ENCODE measurements around the gene STPG2. TPM values are rescaled to one million over a fixed set of nuclear protein-coding genes. Genes with fewer than 3 reads are reported as not detected.

Gene STPG2
- total and polyA plus RNA-seq, 9 donors, result 0.06 to 1.3 (median 0.53) TPM; not detected in 1

DNA sequence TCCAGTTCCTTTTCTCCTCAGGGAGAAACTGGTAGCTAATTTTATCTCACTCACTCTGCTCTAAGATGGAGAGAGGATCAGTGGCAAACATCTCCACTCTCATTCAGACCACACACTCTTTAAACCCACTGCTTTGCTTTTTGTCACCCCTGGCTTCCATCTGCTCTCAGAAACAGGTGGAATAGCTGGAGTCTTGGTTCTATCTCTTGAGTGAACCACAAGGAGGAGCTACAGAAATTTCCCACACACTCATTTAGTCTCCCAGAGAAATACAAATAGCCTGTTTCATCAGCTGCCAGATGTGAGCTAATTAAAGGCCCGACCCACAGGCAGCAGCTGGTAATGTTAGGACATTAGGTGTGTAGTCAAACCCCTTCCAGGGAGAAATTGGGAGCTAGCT is 96.6 kb downstream of the STPG2 start:
- intact Hi-C loops (cut with DNase I), result no loop called here
- H3K36me3 ChIP-seq, result no peaks in the 10 kb centered on the region
- H3K27ac ChIP-seq, result no peak overlapping the region
- no peak overlapping the region for H3K4me3 ChIP-seq
- H3K9me3 ChIP-seq, result no peaks in the 10 kb centered on the region
- no peaks in the 10 kb centered on the region for H3K27me3 ChIP-seq
- no peak for DNase-seq
- no peaks in the 10 kb centered on the region for H3K4me1 ChIP-seq (ENCODE audit: insufficient read depth)
- no peak for TF ChIP-seq EP300 (IDR thresholded peaks at IDR 0.05)
- no peak for TF ChIP-seq POLR2A (IDR thresholded peaks at IDR 0.05)
- no peak for TF ChIP-seq CTCF (IDR thresholded peaks at IDR 0.05)
- WGBS, 3 donors, result 21 to 50% (median 28%) methylated on average over 1 of the region's 1 CpG

DNA sequence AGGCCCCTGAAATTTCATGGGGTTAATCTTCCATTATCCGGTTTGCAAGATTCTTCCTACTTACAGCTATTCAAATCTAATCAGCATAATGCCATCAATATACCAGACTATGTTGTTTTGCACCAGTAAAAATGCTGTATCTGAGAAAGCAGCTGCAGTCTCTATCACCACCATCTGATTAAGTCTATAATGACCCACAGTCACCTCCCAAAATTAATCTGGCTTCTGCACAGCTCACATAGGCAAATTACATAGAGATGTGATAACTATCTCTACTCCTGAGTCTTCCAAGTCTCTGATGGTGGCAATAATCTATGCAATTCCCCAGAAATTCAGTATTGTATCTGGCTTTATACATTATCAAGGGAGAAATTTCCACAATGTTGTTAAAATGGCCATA is 113.2 kb downstream of the STPG2 start:
- DNase-seq, result no peak
- no peaks in the 10 kb centered on the region for H3K27me3 ChIP-seq
- no peaks in the 10 kb centered on the region for H3K36me3 ChIP-seq
- no peak overlapping the region for H3K27ac ChIP-seq
- H3K9me3 ChIP-seq, result no peaks in the 10 kb centered on the region
- TF ChIP-seq CTCF (IDR thresholded peaks at IDR 0.05), result no peak
- TF ChIP-seq POLR2A (IDR thresholded peaks at IDR 0.05), result no peak
- no peak for TF ChIP-seq EP300 (IDR thresholded peaks at IDR 0.05)
- H3K4me3 ChIP-seq, result no peak overlapping the region
- 65 to 77% (median 68%) methylated on average over 1 of the region's 1 CpG for WGBS, 3 donors
- no peaks in the 10 kb centered on the region for H3K4me1 ChIP-seq (ENCODE audit: insufficient read depth)
- intact Hi-C loops (cut with DNase I), result no loop called here

- Histone ChIP-seq H3K36me3 (no peaks in the 10 kb centered on the region), H3K9me3 (no peaks in the 10 kb centered on the region), H3K27ac (no peak overlapping the region), H3K4me3 (no peak overlapping the region), H3K4me1 (ENCODE audit: insufficient read depth) (no peaks in the 10 kb centered on the region), H3K27me3 (no peaks in the 10 kb centered on the region)
- TF ChIP-seq EP300 (IDR thresholded peaks at IDR 0.05), result no peak
- no peak for TF ChIP-seq POLR2A (IDR thresholded peaks at IDR 0.05)
- TF ChIP-seq CTCF (IDR thresholded peaks at IDR 0.05), result no peak
- 69 to 74% (median 74%) methylated on average over 2 of the region's 2 CpGs for WGBS, 3 donors
- intact Hi-C loops (cut with DNase I), result no loop called here
- DNase-seq, result no peak
Measured at GRCh38 chr4:98027827-98028226, 115.4 kb downstream of the STPG2 start.

DNA sequence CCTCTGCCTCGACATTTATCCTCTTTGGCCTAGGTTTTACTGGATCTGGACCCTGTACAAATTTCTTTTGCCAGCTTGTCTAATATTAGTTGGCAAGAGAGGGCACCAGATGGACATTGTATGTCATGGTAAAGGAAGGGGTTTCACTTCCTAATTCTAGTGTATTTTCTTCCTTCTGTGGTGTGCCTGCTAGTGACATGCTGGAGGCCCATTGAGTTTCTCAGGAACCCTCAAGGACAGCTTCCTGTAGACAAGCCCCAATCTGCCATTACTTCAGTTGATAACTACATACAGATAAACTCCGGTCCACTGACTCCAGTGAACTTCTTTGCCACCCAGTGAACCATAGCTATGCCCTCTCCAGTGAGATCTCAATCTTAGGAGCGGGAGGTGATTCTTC is 116.9 kb downstream of the STPG2 start:
- intact Hi-C loops (cut with DNase I), result no loop called here
- Histone ChIP-seq H3K27me3 (no peaks in the 10 kb centered on the region), H3K27ac (no peak overlapping the region), H3K4me3 (no peak overlapping the region), H3K4me1 (ENCODE audit: insufficient read depth) (no peaks in the 10 kb centered on the region), H3K36me3 (no peaks in the 10 kb centered on the region), H3K9me3 (no peaks in the 10 kb centered on the region)
- WGBS, 3 donors, result 81 to 93% (median 85%) methylated on average over 3 of the region's 3 CpGs
- TF ChIP-seq EP300 (IDR thresholded peaks at IDR 0.05), result no peak
- TF ChIP-seq POLR2A (IDR thresholded peaks at IDR 0.05), result no peak
- no peak for TF ChIP-seq CTCF (IDR thresholded peaks at IDR 0.05)
- no peak for DNase-seq

All from ovary (tissue), 9 donors.